NCI-H345 treated with DMSO at 0.1 percent for 48 hours (cell line): ENCODE results near the gene DGKQ.
"Not testable (repeated sequence)": the region's sequence is repeated elsewhere in the genome, so short reads cannot be mapped to it uniquely, and the experiment has no call there.

Experiments used
- DNase-seq: peaks from one replicate; lab custom pipeline; 2025; ENCODE audit not compliant: unreplicated experiment; lab: John Stamatoyannopoulos, UW

The DGKQ gene

DNA sequence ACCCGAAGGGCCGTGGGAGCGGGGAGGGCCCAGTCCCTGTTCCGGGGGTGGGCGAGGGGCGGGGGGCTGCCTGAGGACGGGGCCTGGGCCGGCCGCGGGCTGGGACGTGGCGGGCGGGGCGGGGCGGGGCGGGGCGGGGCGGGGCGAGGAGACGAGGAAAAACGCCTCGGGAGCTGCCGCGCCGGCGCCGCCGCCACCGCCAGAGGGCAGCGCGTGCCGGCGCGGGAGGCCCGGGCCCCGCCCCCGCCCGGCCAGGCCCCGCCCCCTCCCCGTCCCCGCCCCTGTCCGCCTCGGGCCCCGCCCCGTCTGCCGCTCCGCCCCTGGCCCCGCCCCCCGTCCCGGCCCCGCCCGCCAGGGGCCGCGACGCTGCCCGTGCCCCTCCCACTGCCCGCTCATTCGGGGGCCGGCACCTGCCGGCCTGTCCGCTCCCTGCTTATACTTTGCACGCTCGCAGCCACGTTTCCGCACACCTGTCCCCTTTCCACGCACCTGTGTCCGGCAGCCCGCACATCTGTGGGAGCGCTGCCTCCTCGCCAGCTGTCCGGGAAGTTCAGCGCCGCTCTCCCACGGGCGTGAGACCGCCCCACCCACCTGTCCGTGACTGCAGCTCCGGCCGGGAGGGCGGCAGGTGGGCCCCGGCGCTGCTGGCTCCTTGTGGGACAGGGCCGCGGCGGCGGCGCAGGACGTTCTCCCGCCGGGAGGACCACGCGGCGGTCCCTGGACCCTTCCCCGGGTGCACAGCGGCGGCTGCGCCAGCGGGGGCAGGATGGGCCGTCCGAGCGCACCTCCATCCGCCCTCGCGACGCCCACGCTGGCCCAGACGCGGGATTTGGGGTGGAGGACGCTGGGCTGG is 36.4 kb upstream of the DGKQ start:
- DNase-seq, result no peak

DNA sequence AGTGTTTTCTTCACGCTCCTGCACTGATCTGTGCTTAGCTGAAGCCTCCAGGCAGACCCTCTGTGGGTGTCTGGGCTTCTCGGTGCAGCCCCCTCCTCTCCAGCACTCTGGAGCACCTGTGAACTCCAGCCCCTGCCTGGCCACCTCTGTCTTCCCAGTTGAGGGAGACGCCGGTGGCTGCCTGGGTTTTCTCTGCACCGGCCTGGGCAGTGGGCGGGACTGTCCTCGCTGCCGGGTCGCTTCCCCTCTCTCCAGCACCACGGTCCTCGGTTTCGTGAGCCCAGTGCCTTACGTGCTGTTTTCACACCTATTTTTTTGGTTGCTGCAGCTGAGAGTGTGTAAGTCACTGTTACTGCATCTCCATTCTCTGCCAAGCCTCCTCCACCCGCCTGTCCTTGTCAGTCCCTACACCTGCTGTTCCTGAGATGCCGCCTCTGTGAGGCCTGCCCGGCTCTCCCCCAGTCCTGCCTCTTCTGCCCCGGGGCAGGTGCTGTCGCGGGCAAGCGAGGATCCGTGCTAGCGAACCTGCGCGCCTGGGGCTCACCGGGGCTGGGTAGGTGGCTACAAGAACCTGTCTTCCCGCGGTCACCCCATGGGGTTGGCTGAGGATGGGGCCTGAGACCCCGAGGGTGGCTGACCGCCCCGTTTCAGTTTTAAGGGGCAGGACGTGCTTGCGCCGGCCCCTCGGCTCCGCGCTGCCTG is 35.6 kb upstream of the DGKQ start:
- no peak for DNase-seq

- DNase-seq, result no peak
These were observed 33.5 kb upstream of the DGKQ start for GRCh38 chr4:1006856-1007255.

- DNase-seq, result no peak
These were observed 31.5 kb upstream of the DGKQ start for GRCh38 chr4:1004557-1005485.

DNA sequence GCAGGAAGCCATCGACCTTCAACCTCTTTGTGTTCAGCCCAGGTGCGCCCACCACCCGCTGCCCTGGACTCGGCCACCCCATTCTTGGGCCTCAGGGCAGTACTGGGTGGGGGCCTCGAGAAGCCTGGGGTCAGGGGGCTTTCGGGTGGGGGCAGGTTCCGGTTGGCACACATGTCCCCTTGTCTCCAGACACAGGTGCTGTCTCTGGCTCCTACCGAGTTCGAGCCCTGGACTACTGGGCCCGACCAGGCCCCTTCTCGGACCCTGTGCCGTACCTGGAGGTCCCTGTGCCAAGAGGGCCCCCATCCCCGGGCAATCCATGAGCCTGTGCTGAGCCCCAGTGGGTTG is 30.7 kb upstream of the DGKQ start:
- no peak for DNase-seq

GRCh38 chr4:1003271-1004070 is 30.1 kb upstream of the DGKQ start:
- no peak for DNase-seq

DNA sequence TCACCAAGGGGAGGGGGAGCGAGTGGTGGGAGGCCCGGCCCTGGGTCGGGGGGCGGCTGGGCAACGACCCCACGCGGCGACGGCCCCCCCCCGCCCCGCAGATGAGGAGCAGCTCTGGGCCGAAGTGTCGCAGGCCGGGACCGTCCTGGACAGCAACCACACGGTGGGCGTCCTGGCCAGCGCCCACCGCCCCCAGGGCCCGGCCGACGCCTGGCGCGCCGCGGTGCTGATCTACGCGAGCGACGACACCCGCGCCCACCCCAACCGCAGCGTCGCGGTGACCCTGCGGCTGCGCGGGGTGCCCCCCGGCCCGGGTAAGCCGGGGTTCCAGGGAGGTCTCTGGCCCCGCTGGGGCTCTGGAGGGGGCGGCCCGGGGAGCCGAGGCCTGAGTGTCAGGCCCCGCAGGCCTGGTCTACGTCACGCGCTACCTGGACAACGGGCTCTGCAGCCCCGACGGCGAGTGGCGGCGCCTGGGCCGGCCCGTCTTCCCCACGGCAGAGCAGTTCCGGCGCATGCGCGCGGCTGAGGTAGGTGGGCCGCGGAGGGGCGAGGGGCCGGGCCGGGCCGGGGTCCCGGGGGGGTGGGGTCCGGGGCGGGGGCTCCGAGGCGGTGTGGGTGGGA is 29.4 kb upstream of the DGKQ start:
- no peak for DNase-seq

DNA sequence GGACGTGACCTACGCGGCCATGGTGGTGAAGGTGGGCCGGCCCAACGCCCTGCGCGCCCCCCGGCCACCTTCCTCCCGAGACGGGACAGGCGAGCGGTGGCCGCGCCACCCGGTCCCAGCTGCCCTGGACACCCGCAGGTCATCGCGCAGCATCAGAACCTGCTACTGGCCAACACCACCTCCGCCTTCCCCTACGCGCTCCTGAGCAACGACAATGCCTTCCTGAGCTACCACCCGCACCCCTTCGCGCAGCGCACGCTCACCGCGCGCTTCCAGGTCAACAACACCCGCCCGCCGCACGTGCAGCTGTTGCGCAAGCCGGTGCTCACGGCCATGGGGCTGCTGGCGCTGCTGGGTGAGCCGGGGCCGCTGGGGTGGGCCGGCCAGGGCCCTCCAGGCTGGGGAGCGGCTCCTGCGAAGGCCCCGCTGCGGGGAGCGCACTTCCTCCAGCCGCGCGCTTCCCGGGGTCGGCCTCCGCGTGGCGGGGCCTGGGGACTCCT is 28.8 kb upstream of the DGKQ start:
- no peak for DNase-seq

DNA sequence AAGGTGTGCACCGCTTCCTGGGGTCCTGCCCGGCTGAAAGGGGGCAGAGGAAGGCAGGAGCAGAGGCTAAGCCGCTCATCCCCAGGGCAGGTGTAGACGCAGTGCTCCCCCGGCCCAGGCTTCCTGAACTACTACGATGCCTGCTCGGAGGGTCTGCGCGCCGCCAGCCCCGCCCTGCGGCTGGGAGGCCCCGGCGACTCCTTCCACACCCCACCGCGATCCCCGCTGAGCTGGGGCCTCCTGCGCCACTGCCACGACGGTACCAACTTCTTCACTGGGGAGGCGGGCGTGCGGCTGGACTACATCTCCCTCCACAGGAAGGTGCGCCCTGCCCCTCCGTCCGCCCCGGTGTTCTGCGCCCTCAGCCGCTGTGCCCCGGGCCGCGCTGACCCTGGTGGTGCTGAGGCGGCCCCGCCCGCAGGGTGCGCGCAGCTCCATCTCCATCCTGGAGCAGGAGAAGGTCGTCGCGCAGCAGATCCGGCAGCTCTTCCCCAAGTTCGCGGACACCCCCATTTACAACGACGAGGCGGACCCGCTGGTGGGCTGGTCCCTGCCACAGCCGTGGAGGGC is 28.3 kb upstream of the DGKQ start:
- no peak for DNase-seq

DNA sequence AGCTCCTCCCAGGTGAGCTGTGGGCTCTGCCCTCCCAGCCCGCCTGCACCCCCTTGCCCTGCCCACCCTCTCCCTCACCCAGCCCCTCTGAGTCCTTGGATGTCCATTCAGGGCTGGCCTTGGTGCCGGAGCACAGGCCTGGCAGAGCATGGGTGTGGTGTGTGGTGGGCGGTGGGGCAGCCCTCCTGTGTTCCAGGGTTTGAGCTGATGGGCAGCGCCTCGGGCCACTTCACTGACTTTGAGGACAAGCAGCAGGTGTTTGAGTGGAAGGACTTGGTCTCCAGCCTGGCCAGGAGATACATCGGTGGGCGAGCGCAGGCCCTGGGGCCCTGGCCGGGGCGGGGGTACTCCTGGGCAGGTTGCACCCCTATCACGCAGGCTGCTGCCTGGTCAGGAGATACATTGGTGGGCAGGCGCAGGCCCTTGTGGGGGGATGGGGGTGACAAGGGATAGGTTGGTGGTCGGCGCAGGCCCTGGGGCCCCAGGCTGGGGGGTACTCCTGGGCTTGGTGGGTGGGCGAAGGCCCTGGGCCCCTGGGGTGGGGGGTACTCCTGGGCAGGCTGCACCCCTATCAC is 27.4 kb upstream of the DGKQ start:
- DNase-seq, result no peak

- DNase-seq, result no peak
These were observed 26.6 kb upstream of the DGKQ start for GRCh38 chr4:999882-1000425.

GRCh38 chr4:999240-999863 is 26.0 kb upstream of the DGKQ start:
- not testable (repeated sequence) for DNase-seq

GRCh38 chr4:998096-998691 is 24.8 kb upstream of the DGKQ start:
- no peak for DNase-seq

GRCh38 chr4:997375-998071 is 24.2 kb upstream of the DGKQ start:
- DNase-seq, result no peak

DNA sequence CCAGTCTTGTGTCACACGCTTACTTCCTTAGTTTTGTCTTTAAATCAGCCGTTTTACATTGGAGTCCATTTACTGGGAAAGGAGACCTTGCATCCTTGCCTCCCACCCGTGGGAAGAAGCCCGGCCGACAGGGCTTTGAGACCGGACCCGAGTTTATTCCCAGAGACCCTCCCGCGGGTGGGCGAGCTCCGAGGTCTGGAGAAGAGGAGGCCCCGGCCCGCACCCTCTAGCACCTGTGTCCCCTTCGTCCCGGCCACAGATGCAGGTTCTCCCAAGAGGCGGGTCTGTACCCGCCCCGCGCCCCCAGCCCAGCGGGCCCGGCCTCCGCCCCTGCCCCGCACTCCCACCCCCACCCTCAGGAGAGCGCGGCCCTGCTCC is 23.6 kb upstream of the DGKQ start:
- no peak for DNase-seq

DNA sequence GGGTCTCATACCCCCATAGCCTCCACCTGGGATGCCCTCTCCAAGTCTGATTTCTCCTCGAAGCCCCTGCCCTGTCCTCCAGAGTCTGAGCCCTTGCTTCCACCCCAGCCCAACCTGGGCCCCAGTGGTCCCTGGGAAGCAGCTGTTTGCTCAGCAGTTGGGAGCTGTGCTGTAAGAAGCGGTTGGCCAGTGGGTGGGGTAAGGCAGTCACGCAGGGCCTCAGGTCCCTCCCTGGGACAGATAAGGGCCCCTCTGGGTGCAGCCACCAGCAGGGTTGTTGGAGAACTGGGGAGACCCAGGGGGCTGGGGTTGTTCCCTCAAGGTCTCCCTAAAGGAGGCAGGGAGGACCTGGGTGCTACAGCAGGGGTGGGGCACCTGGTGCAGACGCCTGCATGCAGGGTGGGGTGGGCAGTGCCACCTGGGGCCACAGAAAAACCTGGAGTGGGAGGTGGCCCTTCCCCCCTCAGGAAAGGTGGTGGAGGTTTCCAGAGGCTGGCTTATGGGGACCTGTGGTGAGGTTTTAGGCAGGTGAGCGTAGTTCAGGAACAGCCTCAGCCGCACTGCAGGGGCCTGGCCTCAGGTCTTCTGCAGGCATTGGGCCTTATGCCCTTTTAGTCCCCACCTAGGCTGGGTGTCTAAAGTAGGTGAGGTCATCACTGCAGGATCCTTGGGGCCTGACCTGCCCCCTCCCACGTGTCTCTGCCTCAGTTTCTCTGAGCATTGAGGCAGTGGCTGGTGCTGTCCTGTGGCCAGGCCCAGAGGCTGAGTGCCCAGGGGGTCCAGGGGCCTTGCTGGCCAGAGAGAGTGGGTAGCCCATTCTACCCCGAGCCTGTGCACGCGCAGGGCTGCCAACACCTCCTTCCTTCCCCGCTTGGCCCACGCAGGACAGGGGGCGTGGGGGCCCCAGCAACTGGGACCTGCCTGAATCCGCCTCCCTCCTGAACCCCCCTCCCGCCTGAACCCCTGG is 22.9 kb upstream of the DGKQ start:
- DNase-seq, result no peak
